Activated CD8-positive, alpha-beta memory T cell treated with anti-CD3 and anti-CD28 coated beads, Interleukin-2, amount 50 U/mL, for 4 hours (primary cell): ENCODE data around the gene DOHH.
A peak's percentile ranks its signal among the peaks of the same experiment; 100 is the strongest.

ENCODE experiments used
- DNase-seq: peaks from one replicate; pipeline ENCODE4 v3.0.0-alpha.2; 2020

The DOHH gene

GRCh38 chr19:3476830-3477229 is 23.6 kb downstream of the DOHH start:
- no peak for DNase-seq

GRCh38 chr19:3475449-3475848 is 25.0 kb downstream of the DOHH start:
- no peak for DNase-seq

GRCh38 chr19:3474614-3475013 is 25.9 kb downstream of the DOHH start:
- no peak for DNase-seq

GRCh38 chr19:3474010-3474409 is 26.5 kb downstream of the DOHH start:
- DNase-seq: no peak

GRCh38 chr19:3471954-3472655 is 28.4 kb downstream of the DOHH start:
- DNase-seq: peak; percentile 46

- no peak for DNase-seq
Observed at GRCh38 chr19:3470500-3471128, 29.9 kb downstream of the DOHH start.

- no peak for DNase-seq
Observed at GRCh38 chr19:3469638-3470499, 30.6 kb downstream of the DOHH start.

GRCh38 chr19:3468211-3468610 is 32.3 kb downstream of the DOHH start:
- no peak for DNase-seq

- no peak for DNase-seq
Observed at GRCh38 chr19:3467437-3468198, 32.9 kb downstream of the DOHH start.

GRCh38 chr19:3466635-3467034 is 33.8 kb downstream of the DOHH start:
- DNase-seq: no peak

- no peak for DNase-seq
Observed at GRCh38 chr19:3465552-3465951, 34.9 kb downstream of the DOHH start.

- no peak for DNase-seq
Observed at GRCh38 chr19:3464587-3465235, 35.8 kb downstream of the DOHH start.

GRCh38 chr19:3463714-3464586 is 36.5 kb downstream of the DOHH start:
- no peak for DNase-seq

GRCh38 chr19:3462991-3463713 is 37.3 kb downstream of the DOHH start:
- no peak for DNase-seq

- DNase-seq: no peak
Observed at GRCh38 chr19:3459965-3460582, 40.4 kb downstream of the DOHH start.

- DNase-seq: no peak
Observed at GRCh38 chr19:3459089-3459881, 41.2 kb downstream of the DOHH start.

GRCh38 chr19:3458229-3459088 is 42.0 kb downstream of the DOHH start:
- no peak for DNase-seq

- no peak for DNase-seq
Observed at GRCh38 chr19:3457528-3458228, 42.8 kb downstream of the DOHH start.
